Activated naive CD4-positive, alpha-beta T cell treated with Interleukin-2 at 50 U/mL for 16 hours (primary cell): ENCODE data around the gene NLRP2B.
"Not testable (repeated sequence)": the region's sequence is repeated elsewhere in the genome, so short reads cannot be mapped to it uniquely, and the experiment has no call there.

Source experiments
- DNase-seq: peaks from one replicate; pipeline ENCODE4 v3.0.0-alpha.2; 2020

NLRP2B gene

GRCh38 chrX:57680160-57680559 lies at the start of gene NLRP2B:
NLRP2B (minus strand) TSS chrX:57680260.
- DNase-seq = no peak

GRCh38 chrX:57725995-57726394 lies 45.9 kb upstream of the NLRP2B start:
- DNase-seq = not testable (repeated sequence)

GRCh38 chrX:57681341-57681740 lies 1.3 kb upstream of the NLRP2B start:
- no peak for DNase-seq

- DNase-seq = no peak
Measured at GRCh38 chrX:57678686-57679428, 1.2 kb downstream of the NLRP2B start.

DNA sequence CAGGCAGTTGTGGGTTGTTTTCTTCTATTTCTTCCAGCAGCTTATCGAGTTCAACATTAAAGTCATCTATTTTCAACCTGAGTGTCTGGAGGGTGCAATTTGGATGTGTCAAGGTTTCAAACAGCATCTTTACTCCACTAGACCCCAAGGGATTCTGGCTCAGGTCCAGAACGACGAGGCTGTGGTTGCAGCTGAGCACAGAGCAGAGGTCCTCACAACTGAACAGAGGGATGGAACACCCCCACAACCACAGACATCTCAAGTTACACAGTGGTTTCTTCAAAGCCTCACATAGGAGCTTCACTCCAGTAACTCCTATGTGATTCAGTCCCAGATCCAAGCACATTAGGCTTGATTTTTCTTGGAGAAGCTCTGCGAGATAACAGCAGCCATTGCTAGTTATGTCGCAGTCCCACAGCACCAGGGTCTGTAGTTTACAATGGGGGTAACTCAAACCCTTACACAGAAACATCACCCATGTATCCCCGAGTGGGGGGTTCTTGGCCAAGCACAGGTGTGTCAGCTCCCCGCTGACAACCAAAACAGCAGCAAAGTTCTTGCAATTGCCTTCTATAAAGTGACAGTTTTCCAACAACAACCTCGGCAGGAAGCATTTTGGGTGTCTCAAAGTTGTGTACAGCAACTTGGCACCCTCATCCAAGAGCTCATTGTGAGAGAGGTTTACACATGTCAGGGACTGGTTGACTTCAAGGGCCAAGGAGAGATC lies 2.8 kb downstream of the NLRP2B start:
- DNase-seq = no peak

DNA sequence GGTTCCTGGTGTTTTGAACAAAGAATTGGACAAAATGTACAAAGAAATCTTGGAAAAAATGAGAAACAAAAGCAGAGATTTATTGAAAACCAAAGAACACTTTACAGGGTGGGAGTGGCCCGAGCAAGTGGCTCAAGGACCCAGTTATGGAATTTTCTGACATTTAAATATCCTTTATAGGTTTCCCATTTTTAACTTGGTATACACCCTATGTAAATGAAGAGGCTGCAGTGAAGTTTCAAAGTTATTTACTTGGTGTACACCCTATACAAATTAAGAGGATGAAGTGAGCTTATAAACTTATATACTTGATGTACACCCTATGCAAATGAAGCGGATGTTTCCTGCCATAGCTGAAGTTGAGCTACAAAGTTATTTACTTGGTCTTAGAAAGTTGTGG lies 4.7 kb downstream of the NLRP2B start:
- no peak for DNase-seq

DNA sequence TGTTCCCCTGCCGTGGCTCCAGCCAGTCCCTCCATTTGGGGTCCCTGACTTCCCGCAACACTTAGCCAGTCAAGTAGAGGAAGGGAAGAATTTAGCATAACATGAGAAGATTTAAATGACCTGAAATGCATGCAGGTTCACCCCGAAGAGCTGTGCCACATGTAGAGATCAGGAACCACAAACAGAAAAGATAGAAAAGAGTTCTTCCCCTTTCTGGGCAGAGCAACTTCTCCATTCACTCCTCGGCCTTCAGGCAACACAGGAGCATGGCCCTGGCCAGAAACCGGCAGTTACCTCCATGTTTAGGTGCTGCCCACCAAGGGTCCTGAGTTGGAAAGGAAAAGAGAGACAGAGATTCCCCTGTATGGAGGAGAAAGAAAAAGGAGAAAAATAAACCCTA lies 5.2 kb downstream of the NLRP2B start:
- DNase-seq = no peak

GRCh38 chrX:57669961-57670360 lies 10.1 kb downstream of the NLRP2B start:
- DNase-seq = no peak

GRCh38 chrX:57667010-57667409 lies 13.1 kb downstream of the NLRP2B start:
- DNase-seq = no peak

GRCh38 chrX:57655065-57655464 lies 25.0 kb downstream of the NLRP2B start:
- no peak for DNase-seq

DNA sequence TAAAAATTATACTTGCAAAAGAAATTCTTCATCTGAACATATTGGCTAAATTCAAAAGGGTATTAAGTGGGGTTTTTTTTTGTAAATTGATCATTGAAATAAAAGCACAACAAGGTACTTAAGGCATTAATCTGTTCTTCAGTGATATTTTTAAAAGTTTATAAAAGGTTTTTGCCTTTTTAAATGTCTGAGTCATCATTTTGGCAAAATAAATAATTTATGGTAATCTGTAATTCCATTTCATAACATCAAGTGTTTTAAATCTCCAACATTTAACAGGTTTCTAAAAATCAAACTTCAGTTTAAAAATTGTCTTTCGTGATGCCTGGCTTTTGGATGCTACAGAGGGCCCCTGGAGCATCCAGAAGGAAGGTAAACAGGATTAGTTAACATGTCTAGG lies 27.4 kb downstream of the NLRP2B start:
- DNase-seq = no peak

GRCh38 chrX:57651169-57651919 lies 28.7 kb downstream of the NLRP2B start:
- DNase-seq = no peak

GRCh38 chrX:57647020-57647419 lies 33.0 kb downstream of the NLRP2B start:
- DNase-seq = no peak

DNA sequence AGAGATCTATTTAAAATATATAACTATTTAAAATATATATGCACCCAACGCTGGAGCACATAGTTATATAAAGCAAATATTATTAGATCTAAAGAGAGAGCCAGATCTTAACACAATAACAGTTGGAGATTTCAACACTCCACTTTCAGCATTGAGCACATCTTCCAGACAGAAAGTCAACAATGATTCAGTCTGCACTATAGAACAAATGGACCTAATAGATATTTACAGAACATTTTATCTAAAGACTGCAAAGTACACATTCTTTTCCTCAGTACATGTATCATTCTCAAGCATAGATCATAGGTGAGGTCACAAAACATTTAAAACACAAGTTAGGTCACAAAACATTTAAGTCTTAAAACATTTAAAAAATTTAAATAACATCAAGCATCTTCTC lies 36.4 kb downstream of the NLRP2B start:
- no peak for DNase-seq

DNA sequence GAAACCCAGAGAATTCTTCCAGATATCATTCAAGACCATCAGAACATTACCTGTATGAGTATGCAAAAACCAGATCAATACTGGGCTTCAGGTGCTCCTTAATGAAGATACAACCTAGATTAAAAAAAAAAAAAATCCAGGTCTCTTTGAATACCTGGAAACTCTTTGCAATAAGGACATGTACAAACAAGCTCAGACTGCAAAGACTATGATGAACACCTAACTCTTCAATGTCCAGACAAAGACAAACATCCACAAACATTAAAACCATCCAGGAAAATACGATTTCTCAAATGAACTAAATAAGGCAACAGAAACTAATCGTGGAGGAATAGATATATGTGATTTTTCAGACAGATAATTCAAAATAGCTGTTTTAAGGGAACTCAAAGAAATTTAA lies 38.7 kb downstream of the NLRP2B start:
- no peak for DNase-seq

- DNase-seq = no peak
Measured at GRCh38 chrX:57640674-57641016, 39.4 kb downstream of the NLRP2B start.

GRCh38 chrX:57629438-57629837 lies 50.6 kb downstream of the NLRP2B start:
- DNase-seq = not testable (repeated sequence)
